ENCODE results near the gene ASCL1.

The ASCL1 gene

GRCh38 chr12:102953221-102953620 lies 4.3 kb upstream of the ASCL1 start:
- DNase-seq = no peak

DNA sequence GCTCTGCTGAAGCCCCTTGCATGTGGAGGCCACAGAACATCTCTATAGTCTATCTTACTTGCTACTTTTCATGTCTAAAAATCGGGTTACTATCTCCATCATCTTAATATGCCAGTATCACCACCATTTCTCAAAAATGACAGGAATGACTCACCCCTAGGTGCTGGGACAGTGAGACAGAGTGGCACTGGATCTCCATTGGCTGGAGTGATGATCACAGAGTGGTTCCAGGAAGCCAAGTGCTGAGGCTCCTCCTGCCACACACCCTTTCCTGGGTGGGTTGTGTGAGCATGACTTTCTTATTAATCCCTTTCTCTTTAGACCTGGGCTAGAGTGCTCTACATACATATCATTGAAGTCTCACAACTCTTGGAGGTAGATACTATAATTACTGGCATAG lies 3.3 kb upstream of the ASCL1 start:
- DNase-seq = no peak

GRCh38 chr12:102955926-102956737 lies 1.3 kb upstream of the ASCL1 start:
- DNase-seq = no peak

DNA sequence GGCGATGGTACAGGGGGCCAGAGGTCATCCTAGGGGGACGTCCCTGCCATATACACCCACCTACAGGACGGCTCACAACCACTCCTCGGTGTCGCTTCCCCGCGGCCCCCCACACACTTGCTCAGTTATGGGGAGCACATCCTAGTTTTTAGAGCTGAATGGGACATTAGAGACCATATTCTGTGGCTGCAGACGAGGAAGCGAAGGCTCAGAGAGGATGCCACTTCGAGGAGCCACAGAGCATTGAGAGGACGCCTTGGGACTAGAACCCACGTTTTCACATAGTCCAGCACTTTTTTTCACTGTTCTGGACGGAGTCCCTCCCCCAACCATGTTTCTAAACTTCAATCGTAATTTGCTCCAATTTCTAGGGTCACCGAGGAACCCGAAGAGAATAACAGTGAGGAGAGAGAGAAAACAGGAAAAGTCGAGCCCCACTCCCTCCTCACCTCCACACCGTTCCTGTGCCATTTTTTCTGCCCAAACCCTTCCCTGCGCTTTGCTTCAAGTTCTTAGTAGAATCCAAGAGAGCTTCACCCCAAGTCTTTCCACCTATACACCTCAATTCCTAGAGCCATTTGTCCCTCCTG lies 641 bp upstream of the ASCL1 start:
- no peak for DNase-seq

- DNase-seq = no peak
Observed at GRCh38 chr12:102958073-102958829, 777 bp downstream of the ASCL1 start.

GRCh38 chr12:102958830-102959176 lies 1.3 kb downstream of the ASCL1 start:
- DNase-seq = no peak

GRCh38 chr12:102959391-102959790 lies 1.9 kb downstream of the ASCL1 start:
- no peak for DNase-seq

DNA sequence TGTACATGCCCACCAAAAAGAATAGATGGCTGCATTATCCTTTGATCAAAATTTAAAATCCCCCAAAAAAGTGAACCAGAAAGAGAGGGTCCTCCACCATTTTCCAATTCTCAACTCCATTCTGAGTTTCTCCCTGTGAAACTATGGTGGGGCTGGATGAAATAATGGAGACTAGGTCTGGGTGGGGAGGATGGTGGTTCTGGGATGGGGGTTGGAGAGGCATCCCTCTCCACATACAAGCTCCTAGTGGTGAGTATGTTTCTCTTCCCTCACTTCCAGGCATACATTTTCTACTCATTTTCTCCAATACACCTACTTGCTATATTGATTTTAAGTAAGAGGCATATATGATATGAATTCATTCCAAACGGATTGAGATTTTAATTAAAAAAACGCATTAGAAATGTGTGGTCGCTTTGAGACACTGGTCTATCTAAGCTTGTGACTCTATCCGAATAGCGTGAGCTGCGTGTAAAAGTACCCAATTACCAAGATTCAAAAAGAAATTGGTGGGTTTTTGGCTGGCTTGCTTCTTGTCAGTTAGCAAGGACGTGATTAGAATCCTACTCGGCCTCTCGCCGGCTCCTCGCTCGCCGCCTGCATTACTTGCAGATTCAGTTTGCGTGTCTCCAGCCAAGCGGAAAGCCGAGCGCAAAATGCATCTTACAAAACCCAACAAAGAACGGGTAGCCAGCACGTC lies 3.4 kb downstream of the ASCL1 start:
- DNase-seq = no peak

GRCh38 chr12:102961466-102961855 lies 4.0 kb downstream of the ASCL1 start:
- no peak for DNase-seq

DNA sequence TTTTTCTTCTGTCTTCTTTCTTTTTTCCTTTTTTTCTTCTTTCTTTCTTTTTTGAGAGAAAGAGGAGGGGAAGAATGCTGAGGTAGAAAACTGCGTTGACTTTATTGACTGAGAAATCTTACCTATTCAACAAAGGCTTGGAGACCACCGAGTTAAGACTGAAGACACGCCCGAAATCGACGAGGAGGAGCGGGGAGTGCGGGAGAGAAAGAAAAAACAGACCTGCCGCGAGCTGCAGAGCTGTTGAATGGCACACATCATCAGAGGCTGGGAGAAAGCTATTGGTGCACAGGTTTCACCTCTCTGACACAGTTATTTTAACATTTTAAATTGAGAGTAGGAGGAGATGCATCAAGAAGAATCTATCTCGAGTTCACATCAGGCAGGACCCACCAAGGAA lies 5.1 kb downstream of the ASCL1 start:
- no peak for DNase-seq

DNA sequence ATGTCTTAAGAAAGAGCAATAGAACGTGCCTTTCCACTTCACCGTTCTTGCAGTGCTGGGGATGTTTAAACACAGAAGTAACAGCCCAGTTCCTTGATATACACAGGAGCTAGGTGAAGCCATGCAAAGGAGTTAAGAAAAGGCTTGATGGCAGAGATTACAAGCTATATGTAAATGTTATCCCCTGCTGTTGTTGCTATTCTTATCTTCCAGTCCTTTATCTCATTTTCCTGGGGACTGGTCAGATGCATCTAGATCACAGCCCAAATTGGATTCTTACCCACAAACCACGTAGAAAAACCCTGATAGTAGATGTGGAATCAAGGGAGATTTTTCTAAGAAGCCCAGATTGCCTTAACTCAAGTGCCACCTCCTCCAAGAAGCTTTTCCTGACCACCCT lies 5.5 kb downstream of the ASCL1 start:
- DNase-seq = no peak

GRCh38 chr12:102963796-102964195 lies 6.3 kb downstream of the ASCL1 start:
- DNase-seq = no peak

- no peak for DNase-seq
Observed at GRCh38 chr12:102964872-102965271, 7.4 kb downstream of the ASCL1 start.

DNA sequence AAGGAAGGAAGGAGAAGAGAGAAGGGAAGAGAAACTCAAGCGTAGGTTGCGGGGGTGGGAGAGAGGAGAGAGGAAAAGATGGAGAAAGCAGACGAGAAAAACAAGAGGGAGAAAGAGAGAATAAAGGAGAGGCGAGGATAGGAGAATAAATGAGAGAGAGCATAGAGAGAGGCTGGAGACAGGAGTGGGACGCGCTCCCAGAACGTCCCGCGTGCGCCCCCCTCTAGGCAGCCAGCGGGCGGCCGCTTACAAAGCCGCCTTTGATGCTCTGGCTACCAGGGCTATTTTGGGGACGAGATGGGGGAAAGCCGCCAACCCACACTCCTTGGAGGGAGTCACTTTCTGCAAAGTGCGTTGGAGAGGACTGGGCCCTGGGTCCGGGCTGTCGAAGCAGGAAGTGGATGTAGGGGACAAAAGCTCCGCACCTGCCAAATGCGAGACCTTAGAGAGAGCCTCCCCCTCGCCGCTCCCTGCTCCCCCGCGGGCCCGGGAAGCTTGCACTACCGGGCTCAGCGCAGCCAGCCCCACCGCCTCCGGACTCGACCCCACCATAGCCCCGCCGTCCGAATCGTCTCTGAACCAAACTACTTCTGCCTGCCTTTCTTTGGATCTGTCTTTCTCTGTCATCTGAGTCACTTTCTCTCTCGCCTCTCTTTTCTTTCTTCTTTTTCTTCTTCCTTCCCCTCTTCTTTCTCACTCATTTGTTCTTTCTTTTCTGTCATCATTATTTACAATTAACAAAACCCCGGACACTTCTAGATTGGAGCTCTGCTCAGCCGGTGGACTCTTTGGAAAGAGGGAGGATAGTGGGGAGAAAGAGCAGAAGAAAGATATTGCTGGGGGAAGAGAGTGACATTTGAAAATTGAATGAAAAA lies 8.0 kb downstream of the ASCL1 start:
- no peak for DNase-seq

GRCh38 chr12:102966200-102966863 lies 8.9 kb downstream of the ASCL1 start:
- no peak for DNase-seq

GRCh38 chr12:102970780-102971179 lies 13.3 kb downstream of the ASCL1 start:
- DNase-seq = no peak

DNA sequence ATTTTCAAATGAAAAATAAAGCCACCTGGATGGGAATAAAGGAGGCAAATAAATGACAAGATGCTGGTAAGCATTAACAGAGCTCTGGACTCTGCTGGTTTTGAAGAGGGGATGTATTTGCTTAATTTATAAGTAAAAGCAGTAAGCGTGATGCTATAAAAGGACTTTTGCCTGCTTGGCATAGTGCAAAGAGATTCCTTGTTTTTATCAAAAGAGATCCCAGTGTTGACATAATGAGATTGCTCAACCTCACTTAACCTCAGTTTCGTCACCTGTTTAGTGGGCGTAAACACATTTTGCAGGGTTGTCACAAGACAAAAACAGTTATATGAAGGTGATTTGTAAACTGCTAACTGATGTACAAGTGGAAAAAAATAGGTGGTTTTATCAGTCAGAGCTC lies 13.8 kb downstream of the ASCL1 start:
- no peak for DNase-seq

DNA sequence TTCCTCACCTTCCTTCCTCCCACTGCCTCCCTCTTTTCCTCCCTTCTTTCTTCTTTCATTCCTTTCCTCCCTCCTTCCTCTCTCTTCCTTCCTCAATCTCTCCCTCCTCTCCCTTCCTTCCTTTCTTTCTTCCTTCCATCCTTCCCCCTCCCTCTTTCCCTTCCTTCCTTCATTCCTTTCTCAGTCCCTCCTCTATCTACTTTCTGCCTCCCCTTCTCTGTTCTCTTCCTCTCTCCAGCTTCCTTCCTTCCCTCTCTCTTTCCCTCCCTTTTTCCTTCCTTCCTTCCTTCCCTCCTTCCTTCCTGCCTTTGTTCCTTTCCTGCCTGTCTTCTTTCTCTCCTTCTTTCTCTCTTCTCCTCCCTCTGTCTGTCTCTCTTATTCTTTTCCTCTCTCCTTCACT lies 16.1 kb downstream of the ASCL1 start:
- no peak for DNase-seq

- no peak for DNase-seq
Observed at GRCh38 chr12:102976609-102977280, 19.3 kb downstream of the ASCL1 start.

GRCh38 chr12:102977945-102978706 lies 20.7 kb downstream of the ASCL1 start:
- no peak for DNase-seq

GRCh38 chr12:102980350-102980749 lies 22.9 kb downstream of the ASCL1 start:
- DNase-seq = no peak
